Adrenal gland (tissue), 12 donors: Measurements from ENCODE around the gene NDUFA11. TPM values are rescaled to one million over a fixed set of nuclear protein-coding genes. Genes with fewer than 3 reads are reported as not detected.

ENCODE experiments used
- DNase-seq, 7 donors: peaks; one replicate each; pipeline ENCODE4 v3.0.0-alpha.2; 2019 to 2020
- H3K27ac ChIP-seq, 5 donors: fragments of 200-600 bp; sonication (generic) in 4 of 5; 1 replicate in 3 of 5; 2 replicates in 2 of 5; pipeline versions ENCODE4 v1.5.1 to v1.8.0; 2016 to 2020; ENCODE audit warnings: mild to moderate bottlenecking in 1 of 5
- H3K27me3 ChIP-seq: fragments of 200-600 bp; 2 replicates; pipeline ENCODE4 v1.8.0; 2021
- H3K36me3 ChIP-seq, 2 donors: fragments of 200-600 bp; replicated peaks in 1 of 2; 1 replicate in 1 of 2; 2 replicates in 1 of 2; pipeline versions ENCODE4 v1.5.1 to v1.8.0; 2018 to 2022
- H3K4me1 ChIP-seq, 2 donors: fragments of 200-600 bp; replicated peaks in 1 of 2; 1 replicate in 1 of 2; 2 replicates in 1 of 2; pipeline versions ENCODE4 v1.5.1 to v1.8.0; 2018 to 2021
- H3K4me3 ChIP-seq, 4 donors: fragments of 200-600 bp; sonication (generic) in 3 of 4; one replicate each; pipeline ENCODE4 v1.5.1; 2016 to 2018
- H3K9me3 ChIP-seq, 3 donors: fragments of 200-600 bp; sonication (generic) in 1 of 3; replicated peaks in 1 of 3; 1 replicate in 2 of 3; 2 replicates in 1 of 3; pipeline versions ENCODE4 v1.5.1 to v1.8.0; 2016 to 2021
- CTCF ChIP-seq, 6 experiments: fragments of 450-650 bp in 4 of 6; fragments of 200-600 bp in 2 of 6; sonication (generic) in 1 of 6; IDR thresholded peaks; 1 replicate in 5 of 6; 2 replicates in 1 of 6; pipeline versions ENCODE4 v1.5.1 to v1.8.0; 2016 to 2021; ENCODE audit warnings: antibody characterized with exemption in 6 of 6, mild to moderate bottlenecking in 2 of 6, moderate library complexity in 1 of 6
- POLR2A ChIP-seq, 2 donors: fragments of 450-650 bp; IDR thresholded peaks; one replicate each; pipeline ENCODE4 v1.6.1; 2017; ENCODE audit warnings: antibody characterized with exemption in 2 of 2, mild to moderate bottlenecking in 2 of 2, moderate library complexity in 1 of 2
- WGBS, 4 donors: extraction: QIAGEN DNeasy Blood & Tissue Kit in 2 of 4; methylation state at CpG; one replicate each; pipeline versions ENCODE4 v1.1.5 to v1.1.7; 2013 to 2017; 5-methylcytosine and 5-hydroxymethylcytosine counted together
- intact Hi-C, 2 donors: fragments of 100-400 bp; cut with DNase I; formaldehyde crosslinking; loops; one replicate each; pipeline versions ENCODE4 v1.14.1 to v1.15.0; 2022 to 2023
- polyA plus RNA-seq, 3 donors: library from polyadenylated mRNA; stranded (reverse); fragments of 200-250 nt in 2 of 3; fragments of 350-450 nt in 1 of 3; fragmentation: Illumina TruSeq in 1 of 3; extraction: RNeasy Lipid Tissue Mini Kit (QIAGEN cat#74804) in 1 of 3; gene quantifications; one replicate each; pipeline ENCODE4 v1.2.3, GENCODE V29; 2013 to 2014
- total RNA-seq, 9 donors: library from RNA; depleted of rRNA in 4 of 9; stranded (reverse); fragments of >200 nt in 4 of 9; fragments of 120-200 nt in 1 of 9; fragmentation: NEBNext Ultra II Directional in 1 of 9; extraction: Animal tissue kit (Norgen Biotek cat#: 25700) in 1 of 9; gene quantifications; one replicate each; pipeline versions ENCODE4 v1.1.0 to v1.2.4, GENCODE V29; 2013 to 2023
- donor health status: healthy with polysubstance abuse.
- donor health status: Bipolar disorder and iron deficiency.
- donor health status: DM: yes; HTN: yes; CAD: no.
- donor health status: DM: no; HTN: no; CAD: no.
- donor health status: DM: no; HTN: no; CAD: no.
- donor health status: DM: yes; HTN: yes; CAD: no.

NDUFA11 gene
- total and polyA plus RNA-seq, 12 donors: 288 to 856 (median 426) TPM

GRCh38 chr19:5895890-5896289 is 7.7 kb downstream of the NDUFA11 start:
- peak overlapping the region; percentile 69 to 98 (median 75) for H3K27ac ChIP-seq
- WGBS, 4 donors: 39 to 71% (median 54%) methylated on average over 5 to 8 of the region's 8 CpGs

GRCh38 chr19:5895409-5895808 is 8.2 kb downstream of the NDUFA11 start:
- 23 to 40% (median 35%) methylated on average over 8 to 15 of the region's 15 CpGs; no CpG with 5 or more reads in 1 of the 4 donors for WGBS, 4 donors
- DNase-seq: peak; percentile 87 to 95 (median 91)
- intact Hi-C loops: no loop called here
- H3K36me3 ChIP-seq: peaks cover 0 to 25% of the 10 kb centered on the region in 2 donors
- TF ChIP-seq CTCF (IDR thresholded peaks at IDR 0.05): no peak
- TF ChIP-seq POLR2A (IDR thresholded peaks at IDR 0.05): peak in 1 of 2 donors; percentile 60
- peak overlapping the region; percentile 75 to 98 (median 83) for H3K27ac ChIP-seq
- peaks cover 19 to 46% of the 10 kb centered on the region in 2 donors for H3K4me1 ChIP-seq
- H3K9me3 ChIP-seq: no peaks in the 10 kb centered on the region
- H3K4me3 ChIP-seq: no peak overlapping the region
- H3K27me3 ChIP-seq: no peaks in the 10 kb centered on the region

More at GRCh38 chr19:5895890-5896289, 7.7 kb downstream of the NDUFA11 start:
- no peak overlapping the region for H3K4me3 ChIP-seq
- H3K9me3 ChIP-seq: no peaks in the 10 kb centered on the region
- peaks cover 0 to 25% of the 10 kb centered on the region in 2 donors for H3K36me3 ChIP-seq
- DNase-seq: peak; percentile 78 to 89 (median 83)
- intact Hi-C loops: no loop called here
- H3K4me1 ChIP-seq: peaks cover 19 to 48% of the 10 kb centered on the region in 2 donors
- no peaks in the 10 kb centered on the region for H3K27me3 ChIP-seq
- TF ChIP-seq CTCF (IDR thresholded peaks at IDR 0.05): no peak
- TF ChIP-seq POLR2A (IDR thresholded peaks at IDR 0.05): no peak

- Histone ChIP-seq H3K27ac (peak overlapping the region; percentile 75 to 98 (median 83)), H3K36me3 (peaks cover 0 to 25% of the 10 kb centered on the region in 2 donors), H3K9me3 (no peaks in the 10 kb centered on the region), H3K27me3 (no peaks in the 10 kb centered on the region), H3K4me3 (no peak overlapping the region), H3K4me1 (peaks cover 19 to 46% of the 10 kb centered on the region in 2 donors)
- peak; percentile 78 to 91 (median 85) for DNase-seq
- intact Hi-C loops: loop anchor here in 1 of 2 donors (5.0 kb wide), 1 partner anchor 88 kb away; the partner anchor contains the start of gene NRTN
- TF ChIP-seq CTCF (IDR thresholded peaks at IDR 0.05) (no peak), POLR2A (IDR thresholded peaks at IDR 0.05) (no peak)
- 48 to 49% (median 49%) methylated on average over 11 to 28 of the region's 28 CpGs; no CpG with 5 or more reads in 1 of the 4 donors for WGBS, 4 donors
Observed at GRCh38 chr19:5894704-5895349, 8.8 kb downstream of the NDUFA11 start.

GRCh38 chr19:5893907-5894703 is 9.5 kb downstream of the NDUFA11 start:
- peak; percentile 61 to 92 (median 85) for DNase-seq
- Histone ChIP-seq H3K4me1 (peaks cover 19 to 46% of the 10 kb centered on the region in 2 donors), H3K9me3 (no peaks in the 10 kb centered on the region), H3K27ac (peak overlapping the region; percentile 75 to 98 (median 83)), H3K27me3 (no peaks in the 10 kb centered on the region), H3K4me3 (no peak overlapping the region), H3K36me3 (peaks cover 0 to 25% of the 10 kb centered on the region in 2 donors)
- intact Hi-C loops: loop anchor here (2.0 to 5.0 kb wide), 2 partner anchors 87 to 89 kb away; partner anchors contain the start of gene NRTN (in 2 of the 2)
- 27 to 68% (median 46%) methylated on average over 8 to 28 of the region's 28 CpGs for WGBS, 4 donors
- TF ChIP-seq CTCF (IDR thresholded peaks at IDR 0.05) (no peak), POLR2A (IDR thresholded peaks at IDR 0.05) (peak in 1 of 2 donors; percentile 46)
